ENCODE measurements around the gene PDZD2.

PDZD2 gene

GRCh38 chr5:31844622-31845345, 205.9 kb downstream of the PDZD2 start:
- Histone ChIP-seq H3K4me3 (replicated peaks; ENCODE audit: insufficient read depth, low read length) (no peak overlapping the region), H3K27ac (replicated peaks) (no peak overlapping the region), H3K27me3 (ENCODE audit: insufficient read depth, poor library complexity, severe bottlenecking) (no peaks in the 10 kb centered on the region)
- no peak for DNase-seq (ENCODE audit: low read depth in 1 of 2, low spot score in 1 of 2)
- TF ChIP-seq SPI1 (IDR thresholded peaks at IDR 0.05; ENCODE audit: borderline replicate concordance, low read depth) (no peak), POLR2AphosphoS5 (IDR thresholded peaks at IDR 0.05; ENCODE audit: low read depth) (no peak), GABPA (IDR thresholded peaks at IDR 0.05; ENCODE audit: low read depth) (no peak), REST (IDR thresholded peaks at IDR 0.05; ENCODE audit: insufficient replicate concordance, low read depth) (no peak), CTCF (IDR thresholded peaks at IDR 0.05; ENCODE audit: insufficient read depth, low read length) (no peak)

GRCh38 chr5:31845361-31845760, 206.4 kb downstream of the PDZD2 start:
- no peak overlapping the region for H3K27ac ChIP-seq (replicated peaks)
- TF ChIP-seq REST (IDR thresholded peaks at IDR 0.05; ENCODE audit: insufficient replicate concordance, low read depth) (no peak), GABPA (IDR thresholded peaks at IDR 0.05; ENCODE audit: low read depth) (no peak)
- DNase-seq (ENCODE audit: low read depth in 1 of 2, low spot score in 1 of 2): no peak
- H3K27me3 ChIP-seq (ENCODE audit: insufficient read depth, poor library complexity, severe bottlenecking): no peaks in the 10 kb centered on the region
- no peak overlapping the region for H3K4me3 ChIP-seq (replicated peaks; ENCODE audit: insufficient read depth, low read length)

GRCh38 chr5:31846934-31847333, 208.0 kb downstream of the PDZD2 start:
- no peak overlapping the region for H3K4me3 ChIP-seq (replicated peaks; ENCODE audit: insufficient read depth, low read length)
- DNase-seq (ENCODE audit: low read depth in 1 of 2, low spot score in 1 of 2): no peak
- no peak for TF ChIP-seq CTCF (IDR thresholded peaks at IDR 0.05; ENCODE audit: insufficient read depth, low read length)
- TF ChIP-seq POLR2AphosphoS5 (IDR thresholded peaks at IDR 0.05; ENCODE audit: low read depth): no peak
- no peak for TF ChIP-seq GABPA (IDR thresholded peaks at IDR 0.05; ENCODE audit: low read depth)
- no peak for TF ChIP-seq REST (IDR thresholded peaks at IDR 0.05; ENCODE audit: insufficient replicate concordance, low read depth)
- no peak for TF ChIP-seq SPI1 (IDR thresholded peaks at IDR 0.05; ENCODE audit: borderline replicate concordance, low read depth)
- no peak overlapping the region for H3K27ac ChIP-seq (replicated peaks)
- H3K27me3 ChIP-seq (ENCODE audit: insufficient read depth, poor library complexity, severe bottlenecking): no peaks in the 10 kb centered on the region

All from HL-60 (cell line).